Measurements from ENCODE around the gene YEATS4.
"Not testable (repeated sequence)": the region's sequence is repeated elsewhere in the genome, so short reads cannot be mapped to it uniquely, and the experiment has no call there.

Gene YEATS4

GRCh38 chr12:69359531-69360347 lies at the start of gene YEATS4:
Gene YEATS4 (plus strand): TSS chr12:69359743. CDS start chr12:69359973, 230 bp downstream.
- peak; percentile 94 for DNase-seq

DNA sequence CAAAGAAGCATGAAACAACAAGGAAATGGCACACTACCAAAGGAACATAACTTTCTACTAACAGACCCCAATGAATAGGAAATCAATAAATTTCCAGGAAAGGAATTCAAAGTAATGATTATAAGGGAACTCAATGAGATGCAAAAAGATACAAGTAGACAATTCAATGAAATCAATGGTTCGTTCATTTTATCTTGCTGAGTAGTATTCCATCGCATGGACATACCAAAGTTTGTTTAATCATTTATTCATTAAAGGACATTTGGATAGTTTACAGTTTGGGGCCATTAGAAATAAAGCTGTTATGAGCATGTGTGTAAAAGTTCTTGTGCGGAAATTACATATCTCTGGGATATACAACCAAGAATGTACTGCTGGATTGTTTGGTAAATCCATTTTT lies 46.3 kb upstream of the YEATS4 start:
- DNase-seq = no peak

GRCh38 chr12:69316784-69317183 lies 42.8 kb upstream of the YEATS4 start:
- DNase-seq = not testable (repeated sequence)

DNA sequence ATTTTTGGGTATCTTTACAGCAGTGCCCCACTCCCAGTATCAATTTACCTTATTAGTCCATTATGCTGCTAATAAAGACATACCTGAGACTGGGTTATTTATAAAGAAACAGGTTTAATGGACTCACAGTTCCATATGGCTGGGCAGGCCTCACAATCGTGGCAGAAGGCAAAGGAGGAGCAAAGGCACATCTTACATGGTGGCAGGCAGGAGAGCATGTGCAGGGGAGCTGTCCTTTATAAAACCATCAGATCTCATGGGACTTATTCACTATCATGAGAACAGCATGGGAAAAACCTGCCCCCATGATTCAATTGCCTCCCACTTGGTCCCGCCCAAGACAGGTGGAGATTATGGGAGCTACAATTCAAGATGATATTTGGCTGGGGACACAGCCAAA lies 42.3 kb upstream of the YEATS4 start:
- DNase-seq = not testable (repeated sequence)

- no peak for DNase-seq
These were observed 41.3 kb upstream of the YEATS4 start for GRCh38 chr12:69318225-69318624.

GRCh38 chr12:69321351-69321750 lies 38.2 kb upstream of the YEATS4 start:
- DNase-seq = no peak

GRCh38 chr12:69324797-69325466 lies 34.6 kb upstream of the YEATS4 start:
- DNase-seq = no peak

DNA sequence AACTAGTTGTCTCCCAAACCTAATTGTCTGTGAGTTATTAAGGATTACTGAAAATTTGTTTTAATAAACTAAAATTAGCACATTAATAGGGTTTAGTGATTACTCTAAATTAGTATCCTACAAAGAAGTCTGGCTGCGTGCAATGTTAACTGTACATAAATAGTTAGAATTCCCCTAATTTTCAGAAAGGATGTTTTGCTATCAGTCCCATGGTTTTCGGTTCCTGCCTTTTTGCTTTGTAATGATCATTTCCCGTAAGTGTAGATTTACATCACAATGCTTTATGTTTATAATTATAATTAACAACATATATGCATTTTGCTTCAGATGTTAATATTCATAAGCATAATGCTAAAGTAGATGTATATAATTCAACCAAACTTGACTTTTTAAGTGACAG lies 31.1 kb upstream of the YEATS4 start:
- no peak for DNase-seq

DNA sequence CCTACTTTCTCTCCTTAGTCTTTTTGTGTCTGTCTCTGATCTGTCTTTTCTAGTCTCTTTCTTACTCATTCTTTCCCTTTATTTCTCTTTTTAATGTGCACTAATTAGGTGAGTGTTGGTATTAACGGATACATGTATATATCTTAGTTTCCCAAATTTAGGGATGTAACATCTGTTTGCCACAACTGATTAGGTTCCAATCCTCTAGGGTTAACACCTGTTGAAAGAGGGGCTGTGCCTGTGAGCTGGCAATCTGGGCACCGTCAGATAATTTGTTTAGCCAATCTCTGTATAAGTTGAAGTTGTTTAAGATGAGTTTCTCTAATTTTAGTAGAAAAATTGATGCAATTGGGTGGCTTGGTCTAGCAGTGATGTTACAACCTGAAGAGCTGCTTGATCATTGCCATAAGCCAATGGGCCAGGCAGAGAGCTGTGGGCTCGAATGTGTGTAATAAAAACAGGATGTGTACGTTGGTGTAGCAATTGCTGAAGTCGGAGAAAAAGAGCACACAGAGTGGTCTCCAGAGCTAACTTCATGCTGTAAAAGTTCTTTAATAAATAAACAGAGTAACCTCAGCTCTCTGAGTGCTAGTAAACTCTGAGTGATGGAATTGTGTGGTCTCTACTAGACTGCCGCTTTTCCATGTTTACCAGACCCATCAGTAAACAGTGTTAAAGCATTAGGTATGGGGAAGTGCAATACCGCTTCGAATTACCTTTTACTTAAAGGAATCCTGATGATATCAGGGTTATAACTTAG lies 29.7 kb upstream of the YEATS4 start:
- no peak for DNase-seq

DNA sequence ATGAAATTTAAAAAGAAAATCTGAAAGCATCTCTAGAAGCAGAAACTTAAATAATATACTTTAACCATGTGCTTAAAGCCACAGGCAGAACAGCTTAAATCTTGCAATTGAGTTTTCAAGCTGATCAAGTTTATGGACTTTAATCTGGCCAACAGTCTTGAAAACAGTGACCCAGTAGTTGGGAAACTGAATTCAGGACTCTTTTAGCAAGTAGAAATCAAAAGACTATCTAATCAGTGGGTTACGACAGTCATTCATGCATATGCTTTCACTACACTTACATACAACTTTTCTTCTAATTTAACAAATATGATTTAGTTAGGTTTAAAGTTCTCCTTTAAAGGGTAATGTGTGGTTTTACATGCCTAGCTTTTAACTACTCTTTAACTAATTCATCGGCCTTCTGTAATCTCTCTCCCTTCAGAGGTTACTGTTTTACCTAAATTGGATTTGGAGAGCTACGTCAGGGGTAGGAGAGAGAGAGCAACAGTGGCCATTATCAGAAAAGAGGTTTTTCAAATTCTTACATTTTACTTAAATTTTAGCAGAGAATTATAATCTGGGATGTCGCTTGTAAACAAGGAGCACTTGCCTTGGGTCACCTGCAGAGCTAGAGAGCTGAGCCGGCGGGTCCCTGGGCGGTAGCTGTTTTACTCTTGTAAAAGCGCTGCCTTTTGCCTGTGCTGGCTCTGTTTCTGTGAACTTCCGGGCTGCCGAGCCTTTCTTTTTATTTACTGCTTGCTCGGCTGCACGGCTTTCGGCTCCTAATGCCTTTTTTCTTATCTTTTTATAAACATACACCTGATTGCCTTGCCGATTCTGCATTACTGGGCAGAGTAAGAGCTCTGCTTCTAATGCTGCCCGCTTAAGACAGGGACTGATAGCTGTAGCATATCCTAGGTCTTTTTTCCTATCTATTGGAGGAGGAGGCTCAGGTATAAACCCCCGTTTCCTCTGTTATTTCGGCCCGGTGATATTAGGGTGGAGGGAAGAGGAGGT lies 28.8 kb upstream of the YEATS4 start:
- DNase-seq = peak; percentile 21

GRCh38 chr12:69331519-69331908 lies 28.0 kb upstream of the YEATS4 start:
- DNase-seq = no peak

DNA sequence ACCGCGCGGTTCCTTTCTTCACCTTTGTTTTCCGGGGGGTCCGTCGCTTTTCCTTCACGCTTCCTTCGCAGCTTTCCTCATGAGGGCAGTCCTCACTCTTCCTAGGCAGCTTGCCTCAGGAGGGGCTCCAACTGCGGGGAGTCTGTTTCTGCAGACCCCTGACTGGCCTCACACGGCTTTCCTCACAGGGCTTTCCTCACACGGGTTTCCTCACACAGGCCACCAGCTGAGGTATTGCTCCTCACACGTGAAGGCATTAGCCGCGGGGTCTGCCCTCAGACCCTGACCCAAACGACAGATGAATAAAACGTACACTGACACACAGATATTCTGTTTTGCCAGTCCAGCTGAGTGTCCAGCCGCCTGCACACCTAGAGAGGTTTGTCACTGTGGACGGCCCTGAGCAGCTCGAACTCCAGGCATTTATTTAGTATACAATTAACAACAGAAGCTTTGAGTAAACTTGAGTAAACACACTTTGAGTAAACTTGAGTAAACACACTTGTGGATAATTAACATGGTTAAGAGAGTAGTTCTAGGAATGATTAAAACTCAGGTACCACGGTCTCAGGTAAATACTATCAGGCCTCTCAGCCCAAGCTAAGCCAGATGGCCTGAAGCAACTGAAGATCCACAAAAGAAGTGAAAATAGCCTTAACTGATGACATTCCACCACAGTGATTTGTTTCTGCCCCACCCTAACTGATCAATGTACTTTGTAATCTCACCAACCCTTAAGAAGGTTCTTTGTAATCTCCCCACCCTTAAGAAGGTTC lies 27.4 kb upstream of the YEATS4 start:
- DNase-seq = no peak

GRCh38 chr12:69332815-69333358 lies 26.7 kb upstream of the YEATS4 start:
- no peak for DNase-seq

DNA sequence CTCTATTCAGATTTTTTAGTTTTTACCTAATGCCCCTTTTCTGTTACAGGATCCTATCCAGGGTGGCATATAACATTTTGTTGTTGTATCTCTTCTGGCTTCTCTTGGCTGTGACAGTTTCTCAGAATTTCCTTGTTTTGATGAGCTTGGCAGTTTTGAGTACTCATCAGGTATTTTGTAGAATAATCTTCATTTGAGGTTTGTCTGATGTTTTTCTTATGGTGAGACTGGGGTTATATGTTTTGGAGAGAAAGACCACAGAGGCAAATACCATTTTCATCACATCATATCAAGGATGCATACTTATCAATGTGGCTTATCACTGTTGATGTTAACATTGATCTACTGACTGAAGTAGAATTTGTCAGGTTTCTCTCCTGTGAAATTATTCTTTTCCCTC lies 25.4 kb upstream of the YEATS4 start:
- no peak for DNase-seq

- DNase-seq = no peak
These were observed 22.0 kb upstream of the YEATS4 start for GRCh38 chr12:69337311-69338090.

DNA sequence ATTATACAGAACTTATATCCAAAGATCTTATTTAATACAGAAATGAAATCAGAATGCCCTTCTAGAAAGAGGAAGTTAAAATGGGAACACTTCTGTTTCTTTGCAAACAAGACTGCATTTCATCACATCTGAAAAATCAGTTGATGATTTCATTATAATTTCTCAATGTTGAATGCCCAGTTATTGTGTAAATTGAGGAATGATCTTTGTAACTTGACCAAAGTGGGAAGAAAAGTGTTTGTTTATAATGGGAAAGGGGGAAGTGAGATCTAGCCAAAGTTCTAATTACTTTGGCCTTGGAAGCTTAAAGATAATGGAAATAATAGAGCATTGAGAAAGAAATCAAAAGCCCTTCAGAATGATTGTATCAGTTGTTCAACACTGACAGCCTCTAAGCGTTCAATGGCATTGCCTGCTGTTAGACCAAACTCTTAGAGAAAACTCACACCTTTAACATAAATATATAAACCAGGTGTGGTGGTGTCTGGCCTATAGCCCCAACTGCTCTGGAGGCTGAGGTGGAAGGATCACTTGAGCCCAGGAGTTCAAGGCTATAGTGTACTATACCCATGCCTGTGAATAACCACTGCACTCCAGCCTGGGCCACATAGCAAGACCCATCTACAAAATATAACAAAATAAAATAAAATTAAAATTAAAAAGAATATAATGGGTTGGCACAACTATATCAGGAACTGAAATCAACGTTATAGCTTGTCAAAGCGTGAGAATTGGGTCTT lies 21.3 kb upstream of the YEATS4 start:
- no peak for DNase-seq

GRCh38 chr12:69338936-69339335 lies 20.6 kb upstream of the YEATS4 start:
- no peak for DNase-seq

DNA sequence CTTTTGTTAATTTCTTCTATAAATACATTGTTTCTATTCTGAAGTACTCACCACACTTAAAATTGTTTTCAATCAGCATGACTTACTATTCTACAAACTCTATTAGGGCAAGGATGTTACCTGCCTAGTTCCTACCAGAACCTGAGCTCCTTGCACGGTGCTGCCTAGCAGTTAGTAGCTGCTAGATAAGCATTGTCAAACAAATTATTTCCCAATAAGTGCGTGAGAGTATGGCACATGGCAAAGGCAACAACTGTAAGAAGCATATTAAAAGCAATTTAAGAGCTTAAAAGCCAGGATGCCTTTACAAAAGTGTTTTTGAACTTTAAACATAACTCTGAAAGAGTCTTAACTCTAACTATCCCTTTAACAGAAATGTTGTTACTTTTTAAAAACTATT lies 19.5 kb upstream of the YEATS4 start:
- DNase-seq = no peak

GRCh38 chr12:69341328-69341727 lies 18.2 kb upstream of the YEATS4 start:
- DNase-seq = peak; percentile 50

DNA sequence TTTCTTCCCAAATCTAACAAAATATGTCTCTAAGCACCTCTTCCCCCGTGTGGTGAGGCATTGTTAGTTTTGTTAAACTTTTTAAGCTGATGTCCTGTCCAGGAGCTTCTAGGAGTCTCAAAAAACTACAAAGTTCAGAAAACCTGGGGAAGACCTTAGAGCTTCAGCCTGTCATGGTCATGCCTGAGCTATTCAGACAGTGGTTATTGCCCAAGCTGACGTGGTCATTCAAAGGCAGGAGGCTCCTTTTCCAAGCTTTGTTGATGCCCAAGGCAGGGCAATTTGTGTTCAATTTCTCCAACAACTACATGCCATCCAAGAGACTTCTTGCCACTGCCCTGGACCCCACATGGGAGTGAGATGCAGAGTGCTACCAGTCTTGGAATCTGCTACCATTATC lies 17.1 kb upstream of the YEATS4 start:
- DNase-seq = no peak

Data from EL (cell line).